WTC11 (cell line): ENCODE measurements around the gene TUBGCP2.

Experiments
- ATF2 ChIP-seq: sonication (generic); formaldehyde crosslinking; IDR thresholded peaks from 2 replicates; pipeline ENCODE4 v1.8.1; 2022; ENCODE audit warnings: low read depth, missing genetic modification reagents, borderline replicate concordance
- CTCF ChIP-seq: fragments of 200-600 bp; IDR thresholded peaks from 2 replicates; pipeline ENCODE4 v1.8.0; 2022; ENCODE audit warnings: antibody characterized with exemption
- E2F1 ChIP-seq: sonication (generic); formaldehyde crosslinking; IDR thresholded peaks from 2 replicates; pipeline ENCODE4 v1.8.0; 2022; ENCODE audit warnings: mild to moderate bottlenecking, missing genetic modification reagents
- NFYB ChIP-seq: sonication (generic); formaldehyde crosslinking; conservative IDR thresholded peaks from 2 replicates; pipeline ENCODE4 v1.8.0; 2022; ENCODE audit warnings: low read depth, missing genetic modification reagents
- RELA ChIP-seq: sonication (generic); formaldehyde crosslinking; IDR thresholded peaks from 2 replicates; pipeline ENCODE4 v1.8.1; 2022; ENCODE audit warnings: missing genetic modification reagents, mild to moderate bottlenecking, borderline replicate concordance
- ZNF232 ChIP-seq: sonication (generic); formaldehyde crosslinking; IDR thresholded peaks from 2 replicates; pipeline ENCODE4 v1.8.0; 2022; ENCODE audit warnings: mild to moderate bottlenecking, missing genetic modification reagents

- TF ChIP-seq CTCF = no peak
- TF ChIP-seq ATF2 = no peak
- TF ChIP-seq NFYB = no peak
- TF ChIP-seq RELA = no peak
- TF ChIP-seq E2F1 (CRISPR knock-in tag) = no peak
- no peak for TF ChIP-seq ZNF232 (CRISPR knock-in tag)
Observed at GRCh38 chr10:133335246-133336117, 26.8 kb upstream of the TUBGCP2 start.
